SK-MEL-5 (cell line): ENCODE measurements around the gene ACAA1. TPM values are rescaled to one million over a fixed set of nuclear protein-coding genes. Genes with fewer than 3 reads are reported as not detected.

ENCODE experiments used
- DNase-seq: peaks from one replicate; pipeline ENCODE4 v3.0.0-alpha.2; 2016; ENCODE audit warnings: low read depth, low spot score
- in situ Hi-C: cut with HindIII; loops from 2 replicates; pipeline ENCODE4 v1.10.0; 2016; ENCODE audit warnings: low sequenced_read_pairs, high pct_unique_total_duplicates, low pct_unique_long_range_greater_than_20kb
- total RNA-seq: library from RNA; depleted of rRNA; stranded (reverse); fragments of >200 nt; shearing (Covaris generic); gene quantifications from 2 replicates; pipeline ENCODE4 v1.2.3, GENCODE V29; 2014

The ACAA1 gene
- total RNA-seq, 1 experiment from 2014 or later = 14.1 TPM

DNA sequence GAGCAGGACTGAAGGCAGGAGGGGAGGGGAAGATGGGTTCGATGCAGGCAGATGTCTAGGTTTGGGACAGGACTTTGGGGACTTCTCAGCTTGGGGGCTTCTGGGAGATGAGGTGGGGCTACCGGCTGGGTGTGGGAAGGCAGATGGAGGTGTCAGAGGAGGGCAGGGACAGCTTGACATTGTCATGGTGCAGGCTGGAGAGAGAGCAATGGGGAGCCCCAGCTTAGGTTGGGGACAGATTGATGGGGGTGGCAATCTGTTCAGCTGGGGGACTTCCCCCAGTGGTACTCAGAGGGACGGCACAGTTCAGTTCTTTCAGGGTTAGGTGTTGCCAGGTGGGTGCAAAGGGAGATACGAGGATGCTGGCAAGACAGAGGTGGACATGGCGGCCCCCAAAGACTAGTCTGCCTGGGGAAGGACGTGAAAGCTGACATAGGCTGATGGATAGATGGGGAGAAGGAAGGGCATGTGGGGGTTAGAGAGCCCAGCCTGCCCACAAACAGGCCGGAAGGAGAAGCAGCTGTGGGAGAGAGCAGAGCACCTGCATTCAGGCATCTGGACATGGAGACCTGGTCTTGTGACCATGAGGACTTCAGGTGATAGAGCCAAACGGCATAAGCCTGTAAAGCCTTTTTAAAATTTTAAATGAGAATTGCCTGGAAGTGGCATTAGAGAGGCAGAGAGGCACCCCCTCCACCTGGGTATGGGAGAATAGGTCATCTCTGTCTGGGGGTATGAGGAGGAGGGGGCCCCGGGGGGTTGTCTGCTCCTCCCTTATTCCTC lies 21.1 kb downstream of the ACAA1 start:
- in situ Hi-C loops = no loop called here
- DNase-seq = no peak

- in situ Hi-C loops = no loop called here
Observed at GRCh38 chr3:38114875-38115644, 21.9 kb downstream of the ACAA1 start.

GRCh38 chr3:38114052-38114874 lies 22.7 kb downstream of the ACAA1 start:
- in situ Hi-C loops = no loop called here
- no peak for DNase-seq

More at GRCh38 chr3:38114875-38115644, 21.9 kb downstream of the ACAA1 start:
- no peak for DNase-seq

DNA sequence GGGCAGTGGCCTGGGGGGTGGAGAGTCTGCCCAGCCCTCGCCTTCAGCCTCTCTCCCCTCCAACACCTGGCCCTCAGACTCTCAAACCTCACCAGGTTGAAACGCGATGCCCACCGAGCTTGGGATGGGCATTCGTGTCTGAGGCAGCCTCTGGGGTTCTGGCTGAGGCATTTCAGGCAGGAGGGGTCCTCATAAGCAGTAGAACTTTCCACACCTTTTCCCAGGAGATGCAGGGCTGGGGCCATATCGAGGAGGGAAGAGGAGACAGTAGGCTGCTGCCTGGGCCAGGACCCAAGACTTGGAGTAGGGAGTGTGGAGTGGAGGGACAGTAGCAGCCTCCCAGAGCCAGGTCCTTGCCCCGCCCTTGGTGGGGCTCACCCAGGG lies 24.6 kb downstream of the ACAA1 start:
- DNase-seq = no peak
- in situ Hi-C loops = no loop called here

DNA sequence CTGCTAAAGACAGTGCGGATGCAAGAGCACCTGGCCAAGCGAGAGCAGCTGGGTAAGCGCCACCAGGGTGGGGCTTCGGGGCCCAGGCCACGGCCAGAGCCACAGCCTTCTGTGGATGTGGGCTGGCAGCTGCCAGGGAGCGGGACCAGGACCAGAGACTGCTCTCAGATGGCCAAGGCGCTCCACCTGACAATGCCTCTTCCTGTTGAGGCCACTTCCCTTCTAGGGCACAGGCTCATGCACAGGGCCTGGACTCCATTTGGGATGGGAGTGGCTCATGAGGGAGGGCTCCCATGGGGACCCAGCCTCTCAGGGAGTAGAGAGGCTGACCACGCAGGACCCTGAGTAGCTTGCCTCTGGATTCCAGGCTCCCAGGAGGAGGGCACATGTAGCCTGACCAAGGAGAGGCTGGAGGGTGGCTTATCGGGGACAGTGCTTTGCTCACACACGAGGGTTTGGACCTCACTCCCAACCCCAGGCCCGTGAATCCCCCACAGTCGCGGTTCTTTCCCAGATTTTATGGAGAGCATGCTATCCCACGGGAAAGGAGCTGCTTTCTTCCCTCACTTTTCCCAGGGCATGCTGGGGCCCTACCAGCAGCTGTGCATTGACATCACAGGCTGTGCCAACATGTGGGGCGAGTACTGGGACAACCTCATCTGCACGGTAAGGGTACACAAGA lies 25.1 kb downstream of the ACAA1 start:
- DNase-seq = no peak
- in situ Hi-C loops = no loop called here

- in situ Hi-C loops = no loop called here
Observed at GRCh38 chr3:38111201-38111600, 25.7 kb downstream of the ACAA1 start.

GRCh38 chr3:38110314-38111050 lies 26.4 kb downstream of the ACAA1 start:
- DNase-seq = no peak
- in situ Hi-C loops = no loop called here

More at GRCh38 chr3:38111201-38111600, 25.7 kb downstream of the ACAA1 start:
- DNase-seq = no peak

DNA sequence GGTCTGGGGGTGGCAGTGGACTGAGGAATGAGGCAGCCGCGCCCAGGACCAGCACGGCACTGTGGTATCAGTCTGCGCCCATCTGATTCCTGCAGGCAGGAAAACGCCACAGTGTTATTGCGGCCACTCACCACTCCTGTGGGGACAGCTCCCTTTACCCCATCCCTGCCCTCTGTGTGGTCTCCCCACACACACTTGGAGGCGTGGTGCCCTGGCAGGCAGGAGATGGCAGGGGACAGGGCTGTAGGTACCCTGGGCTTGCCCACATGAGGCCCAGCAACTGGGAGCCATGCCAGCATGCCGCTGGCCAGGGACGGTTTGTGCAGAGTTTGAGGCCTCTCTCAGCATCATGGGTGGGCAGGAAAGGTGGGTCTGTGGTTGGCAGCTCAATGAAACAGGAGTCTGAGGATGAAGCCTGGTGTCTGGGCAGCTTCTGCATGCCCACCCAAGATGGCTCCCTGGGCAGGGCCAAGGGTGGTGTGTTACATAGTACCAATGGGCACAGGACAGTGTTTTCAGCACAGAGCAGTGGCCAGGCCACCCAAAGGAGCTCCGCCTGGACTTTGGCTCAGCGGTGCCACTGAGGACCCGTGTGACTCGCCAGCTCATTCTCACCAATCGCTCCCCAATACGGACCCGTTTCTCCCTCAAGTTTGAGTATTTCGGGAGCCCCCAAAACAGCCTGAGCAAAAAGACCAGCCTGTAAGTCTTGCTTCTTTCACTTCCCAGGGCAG lies 27.2 kb downstream of the ACAA1 start:
- no peak for DNase-seq
- in situ Hi-C loops = no loop called here

GRCh38 chr3:38108649-38109579 lies 28.0 kb downstream of the ACAA1 start:
- in situ Hi-C loops = no loop called here
- DNase-seq = no peak

GRCh38 chr3:38107911-38108648 lies 28.8 kb downstream of the ACAA1 start:
- in situ Hi-C loops = no loop called here

DNA sequence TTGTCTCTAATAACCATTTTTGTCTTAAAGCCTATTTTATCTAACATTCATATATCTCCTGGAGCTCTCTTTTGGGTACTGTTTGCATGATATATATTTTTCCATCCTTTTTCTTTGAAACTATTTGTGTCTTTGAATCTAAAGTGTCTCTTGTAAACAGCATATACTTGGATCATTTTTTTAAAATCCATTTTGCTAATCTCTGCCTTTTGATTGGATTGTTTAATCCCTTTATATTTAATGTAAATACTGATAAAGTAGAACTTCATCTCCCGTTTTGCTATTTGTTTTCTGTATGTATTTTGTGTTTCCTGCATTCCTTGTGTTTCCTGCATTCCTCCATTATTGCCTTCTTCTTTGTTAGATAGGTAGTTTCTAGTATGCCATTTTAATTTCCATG lies 31.4 kb downstream of the ACAA1 start:
- in situ Hi-C loops = no loop called here

More at GRCh38 chr3:38107911-38108648, 28.8 kb downstream of the ACAA1 start:
- no peak for DNase-seq

GRCh38 chr3:38102444-38102814 lies 34.5 kb downstream of the ACAA1 start:
- in situ Hi-C loops = no loop called here
- no peak for DNase-seq

More for the DNA sequence above, 31.4 kb downstream of the ACAA1 start:
- no peak for DNase-seq

DNA sequence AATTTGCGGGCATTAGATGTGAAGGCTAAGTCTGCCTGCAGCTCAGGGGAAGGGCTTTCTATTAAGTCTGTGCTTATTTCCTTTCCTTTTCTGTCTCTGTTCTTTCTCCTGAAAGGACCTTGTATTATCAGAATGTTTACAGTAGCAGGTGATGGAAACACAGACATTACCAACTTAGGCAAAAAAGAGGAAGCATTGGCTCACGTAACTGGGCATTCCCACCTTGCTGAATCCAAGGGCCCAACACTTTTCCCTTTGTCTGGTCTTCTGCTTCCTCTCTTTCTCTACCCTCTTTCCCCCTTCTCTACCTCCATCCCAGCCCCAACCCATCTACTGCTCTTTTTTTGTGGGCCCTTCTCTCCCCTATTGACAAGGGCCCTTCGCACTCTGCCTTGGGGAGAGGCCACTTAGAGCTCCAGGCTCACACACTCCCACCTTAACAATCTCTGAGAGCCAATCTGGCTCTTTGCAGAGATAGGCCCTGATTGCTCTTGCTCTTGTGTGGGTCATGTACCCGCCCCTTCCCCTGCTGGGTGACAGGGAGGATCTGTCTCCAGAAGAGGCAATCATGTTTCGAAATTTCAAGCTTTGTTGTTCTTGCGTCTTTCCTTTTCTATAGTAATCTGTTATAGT lies 35.0 kb downstream of the ACAA1 start:
- in situ Hi-C loops = no loop called here

GRCh38 chr3:38100498-38100897 lies 36.4 kb downstream of the ACAA1 start:
- no peak for DNase-seq
- in situ Hi-C loops = no loop called here

More for the DNA sequence above, 35.0 kb downstream of the ACAA1 start:
- no peak for DNase-seq
